K562 (cell line): ENCODE measurements around the gene SLC36A1. TPM values are rescaled to one million over a fixed set of nuclear protein-coding genes. Genes with fewer than 3 reads are reported as not detected.

Experiments used
- ATAC-seq: fragments of 200-7000 bp; cut with Tn5 transposase; 3 replicates; pipeline ENCODE4 v1.9.1; 2020; ENCODE audit warnings: moderate library complexity
- BruUV-seq: library from RNA; stranded (reverse); fragments of 400-500 nt; replicated peaks from 2 replicates; lab custom pipeline; 2021; lab: Mats Ljungman, UMichigan
- CTCF ChIA-PET: fragments of 300-600 bp; formaldehyde crosslinking; extraction: SDS; loops from one replicate; lab custom pipeline; 2021; ENCODE audit warnings: low intra/inter-chr PET ratio; lab: Yijun Ruan, JAX
- POLR2A ChIA-PET: fragments of 300-600, 350-650 bp; sonication (Branson Sonifier 250); formaldehyde crosslinking; extraction: SDS; loops from one replicate; lab custom pipeline; 2021; ENCODE audit warnings: antibody characterized with exemption, inconsistent platforms; lab: Yijun Ruan, JAX
- DNase-seq, 4 experiments: peaks; one replicate each; pipeline versions ENCODE4 v3.0.0 to v3.0.0-alpha.2; 2011 to 2018; ENCODE audit warnings: low spot score in 3 of 4, mixed read lengths in 3 of 4; ENCODE audit errors: extremely low read depth in 1 of 4
- FAIRE-seq: peaks from 2 replicates; lab custom pipeline; 2011; peaks lifted over from hg19 to GRCh38; lab: Jason Lieb, UNC
- H2AFZ ChIP-seq: 2 replicates; pipeline ENCODE4 v1.6.0; 2011; ENCODE audit warnings: low read depth, low read length, control low read depth, inconsistent platforms
- H3K27ac ChIP-seq: fragments of 200-600 bp; 3 replicates; pipeline ENCODE4 v1.8.0; 2011; ENCODE audit warnings: low read depth, mild to moderate bottlenecking, control low read depth, inconsistent platforms, low read length, moderate library complexity, mixed read lengths; ENCODE audit errors: extremely low read depth
- H3K27me3 ChIP-seq, 2 experiments: fragments of 300-600 bp in 1 of 2; 2 replicates in 1 of 2; 3 replicates in 1 of 2; pipeline versions ENCODE4 v1.6.0 to v1.8.0; 2011; ENCODE audit warnings: inconsistent platforms in 2 of 2, low read length in 2 of 2, mild to moderate bottlenecking in 1 of 2, mixed read lengths in 1 of 2, moderate library complexity in 1 of 2; ENCODE audit not compliant: control insufficient read depth in 2 of 2, insufficient read depth in 2 of 2
- H3K36me3 ChIP-seq: fragments of 300-600 bp; 3 replicates; pipeline ENCODE4 v1.8.0; 2011; ENCODE audit warnings: mild to moderate bottlenecking, low read length, inconsistent platforms; ENCODE audit not compliant: control insufficient read depth, insufficient read depth
- H3K4me1 ChIP-seq, 2 experiments: fragments of 200-600 bp in 1 of 2; replicated peaks in 1 of 2; 2 replicates in 1 of 2; 3 replicates in 1 of 2; pipeline versions ENCODE4 v1.5.1 to v1.8.0; 2011; ENCODE audit warnings: inconsistent platforms in 2 of 2, low read length in 2 of 2, mild to moderate bottlenecking in 1 of 2, mixed read lengths in 1 of 2, moderate library complexity in 1 of 2; ENCODE audit not compliant: control insufficient read depth in 2 of 2, insufficient read depth in 2 of 2
- H3K4me2 ChIP-seq: 2 replicates; pipeline ENCODE4 v1.6.1; 2011; ENCODE audit warnings: low read length, control low read depth, inconsistent platforms, mixed read lengths; ENCODE audit not compliant: insufficient read depth
- H3K4me3 ChIP-seq: fragments of 200-600 bp; sonication (generic), shearing (Covaris generic); 2 replicates; pipeline ENCODE4 v1.5.1; 2016; ENCODE audit warnings: control low read depth, inconsistent platforms
- H3K79me2 ChIP-seq: fragments of 200-600 bp; 3 replicates; pipeline ENCODE4 v1.8.0; 2011; ENCODE audit warnings: low read length, inconsistent platforms; ENCODE audit not compliant: control insufficient read depth, insufficient read depth
- H3K9ac ChIP-seq, 2 experiments: 2 replicates each; pipeline versions ENCODE4 v1.6.0 to v1.6.1; 2011; ENCODE audit warnings: low read depth in 2 of 2, low read length in 2 of 2, control low read depth in 1 of 2, inconsistent platforms in 1 of 2, mild to moderate bottlenecking in 1 of 2, mixed read lengths in 1 of 2; ENCODE audit not compliant: insufficient read depth in 1 of 2
- H3K9me1 ChIP-seq: one replicate; pipeline ENCODE4 v1.6.0; 2011; ENCODE audit warnings: inconsistent platforms, mild to moderate bottlenecking, low read length, moderate library complexity; ENCODE audit not compliant: control insufficient read depth, insufficient read depth
- H3K9me3 ChIP-seq: replicated peaks from 2 replicates; pipeline ENCODE4 v1.5.1; 2011; ENCODE audit warnings: low read depth, low read length, inconsistent platforms; ENCODE audit not compliant: control insufficient read depth, insufficient read depth
- H4K20me1 ChIP-seq: replicated peaks from 2 replicates; pipeline ENCODE4 v1.6.1; 2011; ENCODE audit warnings: low read length, inconsistent platforms, mixed read lengths; ENCODE audit not compliant: control insufficient read depth, insufficient read depth
- ARID1B ChIP-seq: fragments of 450-650 bp; IDR thresholded peaks from 2 replicates; pipeline ENCODE4 v1.6.1; 2016; ENCODE audit warnings: antibody characterized with exemption, mild to moderate bottlenecking, inconsistent platforms
- ATF3 ChIP-seq, 2 experiments: fragments of 450-650 bp in 1 of 2; sonication (generic) in 1 of 2; formaldehyde crosslinking in 1 of 2; IDR thresholded peaks in 1 of 2; conservative IDR thresholded peaks in 1 of 2; 2 replicates each; pipeline versions ENCODE4 v1.6.1 to v1.8.1; 2016 to 2023; ENCODE audit warnings: mild to moderate bottlenecking in 2 of 2, moderate library complexity in 2 of 2, inconsistent platforms in 1 of 2, missing genetic modification reagents in 1 of 2
- C11orf30 ChIP-seq: fragments of 450-650 bp; IDR thresholded peaks from 2 replicates; pipeline ENCODE4 v1.6.1; 2016; ENCODE audit warnings: low read depth, mild to moderate bottlenecking
- CBX3 ChIP-seq, 2 experiments: IDR thresholded peaks; 1 replicate in 1 of 2; 2 replicates in 1 of 2; pipeline ENCODE4 v1.6.1; 2012; ENCODE audit warnings: inconsistent platforms in 2 of 2, low read length in 2 of 2, borderline replicate concordance in 1 of 2, control low read depth in 1 of 2
- FOSL1 ChIP-seq: fragments of 200-800 bp; sonication (Bioruptor generic); conservative IDR thresholded peaks from 2 replicates; pipeline ENCODE4 v1.6.1; 2016; ENCODE audit warnings: missing genetic modification characterization, missing compliant biosample characterization
- HDAC2 ChIP-seq: fragments of 450-650 bp; IDR thresholded peaks from 2 replicates; pipeline ENCODE4 v1.6.1; 2016; ENCODE audit warnings: mild to moderate bottlenecking
- HLTF ChIP-seq: fragments of 450-650 bp; IDR thresholded peaks from 2 replicates; pipeline ENCODE4 v1.6.1; 2016
- HNRNPL ChIP-seq: fragments of 200-400 bp; formaldehyde crosslinking; IDR thresholded peaks from 2 replicates; pipeline ENCODE4 v1.6.1; 2017; ENCODE audit warnings: low read depth, mild to moderate bottlenecking, low read length
- JUN ChIP-seq, 2 experiments: sonication (generic) in 1 of 2; formaldehyde crosslinking in 1 of 2; IDR thresholded peaks; 2 replicates each; pipeline versions ENCODE4 v1.6.1 to v1.8.0; 2012 to 2022; ENCODE audit warnings: borderline replicate concordance in 2 of 2, mild to moderate bottlenecking in 2 of 2, improper control_type of control experiment in 1 of 2, low read depth in 1 of 2, low read length in 1 of 2, missing genetic modification reagents in 1 of 2
- MAFF ChIP-seq: IDR thresholded peaks from 2 replicates; pipeline ENCODE4 v1.6.1; 2012; ENCODE audit warnings: low read length, improper control_type of control experiment
- MAFK ChIP-seq: IDR thresholded peaks from 2 replicates; pipeline ENCODE4 v1.6.1; 2011; ENCODE audit warnings: low read length, improper control_type of control experiment
- NFE2 ChIP-seq: IDR thresholded peaks from 2 replicates; pipeline ENCODE4 v1.6.1; 2014; ENCODE audit warnings: antibody characterized with exemption, low read depth
- NFYB ChIP-seq: IDR thresholded peaks from 2 replicates; pipeline ENCODE4 v1.6.1; 2011; ENCODE audit warnings: mild to moderate bottlenecking, moderate library complexity; ENCODE audit not compliant: insufficient read length; ENCODE audit errors: extremely low read depth
- SRSF3 ChIP-seq: fragments of 200-400 bp; formaldehyde crosslinking; IDR thresholded peaks from 2 replicates; pipeline ENCODE4 v1.6.1; 2016; ENCODE audit warnings: mild to moderate bottlenecking, low read length, moderate library complexity; ENCODE audit not compliant: insufficient read depth
- TCF7 ChIP-seq: sonication (generic); IDR thresholded peaks from 2 replicates; pipeline ENCODE4 v1.6.1; 2016; ENCODE audit warnings: antibody characterized with exemption, borderline replicate concordance
- ZFP30 ChIP-seq: fragments of 250-450 bp; sonication (Bioruptor Pico); IDR thresholded peaks from 2 replicates; pipeline ENCODE4 v1.8.0; 2022; ENCODE audit warnings: moderate library complexity, mild to moderate bottlenecking, inconsistent platforms, borderline replicate concordance
- ZNF253 ChIP-seq: fragments of 250-450 bp; sonication (Bioruptor Pico); conservative IDR thresholded peaks from 2 replicates; pipeline ENCODE4 v1.6.1; 2021; ENCODE audit warnings: mild to moderate bottlenecking
- ZNF398 ChIP-seq: fragments of 250-450 bp; sonication (Bioruptor Pico); IDR thresholded peaks from 2 replicates; pipeline ENCODE4 v1.8.0; 2021; ENCODE audit warnings: moderate library complexity, mild to moderate bottlenecking, inconsistent platforms
- WGBS: fragments of 100-300 bp; shearing (Covaris generic); methylation state at CpG from one replicate; pipeline ENCODE4 v1.1.6; 2016; ENCODE audit warnings: low coverage, mixed read lengths; ENCODE audit not compliant: insufficient coverage; ENCODE audit errors: missing lambda C conversion rate; 5-methylcytosine and 5-hydroxymethylcytosine counted together
- in situ Hi-C: fragments of 300-500 bp; cut with MboI; formaldehyde crosslinking; loops from 4 replicates; pipeline ENCODE4 v1.15.0; 2018; ENCODE audit warnings: inconsistent platforms, mixed read lengths
- intact Hi-C: fragments of 100-400 bp; cut with micrococcal nuclease; formaldehyde crosslinking; loops from 2 replicates; pipeline ENCODE4 v1.14.2; 2022
- polyA plus RNA-seq, 8 experiments: library from polyadenylated mRNA; depleted of rRNA in 4 of 8; stranded (reverse) in 5 of 8; unstranded in 3 of 8; fragments of >200 nt; fragmentation: Nextera tagmentation in 2 of 8; fragmentation: Illumina TruSeq in 1 of 8; extraction: Ambion mirVana in 2 of 8; extraction: Trizol in 1 of 8; gene quantifications; 2 replicates each; pipeline versions ENCODE4 v1.2.1 to v1.2.3, GENCODE V29; 2011 to 2014; ENCODE audit warnings: inconsistent platforms in 1 of 8, missing spikeins in 1 of 8
- total RNA-seq, 7 experiments: library from RNA; depleted of rRNA in 6 of 7; stranded (reverse); fragments of >200 nt in 6 of 7; fragmentation: Illumina TruSeq in 2 of 7; extraction: Trizol in 2 of 7; gene quantifications; 2 replicates each; pipeline versions ENCODE4 v1.2.1 to v1.2.3, GENCODE V29; 2011 to 2021; ENCODE audit warnings: low replicate concordance in 1 of 7

Gene SLC36A1
- total and polyA plus RNA-seq, 9 of the 15 experiments (the other 6 are each of a cell fraction or from before 2014, with no cell fraction given) = 1.6 to 8.4 (median 4.6) TPM

GRCh38 chr5:151451626-151452520, 4.5 kb downstream of the SLC36A1 start:
- Histone ChIP-seq H2AFZ (no peak overlapping the region), H3K4me1 (peaks cover 10 to 18% of the 10 kb centered on the region in 2 experiments; a peak in 3 of 5 replicates), H3K4me2 (no peak overlapping the region; the same call in 1 of the 2 replicates), H3K4me3 (no peak overlapping the region), H3K9ac (no peak overlapping the region), H3K9me1 (no peaks in the 10 kb centered on the region), H4K20me1 (no peaks in the 10 kb centered on the region; the same call in 1 of the 2 replicates), H3K9me3 (no peaks in the 10 kb centered on the region), H3K79me2 (peaks cover 30% of the 10 kb centered on the region), H3K27ac (no peak overlapping the region), H3K36me3 (0 out of 3 replicates have a peak, but pooled peaks cover 4% of the 10 kb centered on the region), H3K27me3 (no peaks in the 10 kb centered on the region)
- BruUV-seq = no TSS peak
- intact Hi-C loops = no loop called here
- in situ Hi-C loops = no loop called here
- POLR2A ChIA-PET = no interaction called here
- 79% methylated on average over 8 of the region's 8 CpGs for whole genome bisulfite sequencing
- DNase-seq = peak; percentile 25 to 29 (median 28)
- CTCF ChIA-PET = no interaction called here
- FAIRE-seq = no peak
- ATAC-seq = no peak
- TF ChIP-seq MAFF (no peak), MAFK (peak; percentile 11; the same call in 1 of the 2 replicates), ZFP30 (CRISPR knock-in tag) (no peak), C11orf30 (peak; percentile 53; the same call in 1 of the 2 replicates), HNRNPL (no peak), NFE2 (0 out of 2 replicates have a peak, but pooled peaks have one; percentile 33), HLTF (no peak), ZNF253 (CRISPR knock-in tag) (no peak), SRSF3 (no peak), CBX3 (IDR thresholded peaks at IDR 0.05; ENCODE audit: borderline replicate concordance in 1 of 2, low read length in 2 of 2) (no peak), ATF3 (IDR thresholded peaks at IDR 0.05) (peak; percentile 81), ATF3 (CRISPR knock-in tag; conservative IDR thresholded peaks at IDR 0.05) (no peak), ARID1B (0 out of 2 replicates have a peak, but pooled peaks have one; percentile 33), ZNF398 (CRISPR knock-in tag) (no peak), TCF7 (no peak), FOSL1 (tag) (peak; percentile 86), NFYB (no peak), JUN (IDR thresholded peaks at IDR 0.05; ENCODE audit: borderline replicate concordance, low read depth, low read length) (peak; percentile 51; the same call in 1 of the 2 replicates), JUN (CRISPR knock-in tag; IDR thresholded peaks at IDR 0.05; ENCODE audit: borderline replicate concordance) (no peak), HDAC2 (no peak)
